Measurements from ENCODE around the gene MALRD1.

MALRD1 gene

GRCh38 chr10:19373988-19374387, 325.4 kb downstream of the MALRD1 start:
- DNase-seq (ENCODE audit: low read depth): no peak

GRCh38 chr10:19385846-19386450, 337.3 kb downstream of the MALRD1 start:
- no peak for DNase-seq (ENCODE audit: low read depth)

GRCh38 chr10:19408924-19409323, 360.3 kb downstream of the MALRD1 start:
- DNase-seq (ENCODE audit: low read depth): no peak

- no peak for DNase-seq (ENCODE audit: low read depth)
Measured at GRCh38 chr10:19411119-19411518, 362.5 kb downstream of the MALRD1 start.

GRCh38 chr10:19412531-19412930, 363.9 kb downstream of the MALRD1 start:
- no peak for DNase-seq (ENCODE audit: low read depth)

GRCh38 chr10:19416164-19416563, 367.6 kb downstream of the MALRD1 start:
- DNase-seq (ENCODE audit: low read depth): no peak

- no peak for DNase-seq (ENCODE audit: low read depth)
Measured at GRCh38 chr10:19417740-19418139, 369.1 kb downstream of the MALRD1 start.

GRCh38 chr10:19421674-19422073, 373.1 kb downstream of the MALRD1 start:
- DNase-seq (ENCODE audit: low read depth): no peak

GRCh38 chr10:19426034-19426433, 377.4 kb downstream of the MALRD1 start:
- no peak for DNase-seq (ENCODE audit: low read depth)

GRCh38 chr10:19431622-19432351, 383.2 kb downstream of the MALRD1 start:
- DNase-seq (ENCODE audit: low read depth): no peak

GRCh38 chr10:19449860-19450259, 401.3 kb downstream of the MALRD1 start:
- no peak for DNase-seq (ENCODE audit: low read depth)

- no peak for DNase-seq (ENCODE audit: low read depth)
Measured at GRCh38 chr10:19451356-19451755, 402.8 kb downstream of the MALRD1 start.

- DNase-seq (ENCODE audit: low read depth): no peak
Measured at GRCh38 chr10:19451937-19452336, 403.3 kb downstream of the MALRD1 start.

- no peak for DNase-seq (ENCODE audit: low read depth)
Measured at GRCh38 chr10:19453967-19454366, 405.4 kb downstream of the MALRD1 start.

- DNase-seq (ENCODE audit: low read depth): no peak
Measured at GRCh38 chr10:19461588-19461987, 413.0 kb downstream of the MALRD1 start.

GRCh38 chr10:19466709-19467108, 418.1 kb downstream of the MALRD1 start:
- DNase-seq (ENCODE audit: low read depth): no peak

- no peak for DNase-seq (ENCODE audit: low read depth)
Measured at GRCh38 chr10:19468413-19468812, 419.8 kb downstream of the MALRD1 start.

- DNase-seq (ENCODE audit: low read depth): no peak
Measured at GRCh38 chr10:19469521-19469920, 420.9 kb downstream of the MALRD1 start.

- DNase-seq (ENCODE audit: low read depth): no peak
Measured at GRCh38 chr10:19479854-19480253, 431.3 kb downstream of the MALRD1 start.

- DNase-seq (ENCODE audit: low read depth): no peak
Measured at GRCh38 chr10:19480353-19480752, 431.8 kb downstream of the MALRD1 start.

- no peak for DNase-seq (ENCODE audit: low read depth)
Measured at GRCh38 chr10:19483421-19483820, 434.8 kb downstream of the MALRD1 start.

- no peak for DNase-seq (ENCODE audit: low read depth)
Measured at GRCh38 chr10:19488592-19489280, 440.1 kb downstream of the MALRD1 start.

- no peak for DNase-seq (ENCODE audit: low read depth)
Measured at GRCh38 chr10:19491166-19491565, 442.6 kb downstream of the MALRD1 start.

Measured in GM04503 (cell line).